Epithelial cell of proximal tubule (primary cell): ENCODE results near the gene USP21. TPM values are rescaled to one million over a fixed set of nuclear protein-coding genes. Genes with fewer than 3 reads are reported as not detected.
"Not testable (repeated sequence)": the region's sequence is repeated elsewhere in the genome, so short reads cannot be mapped to it uniquely, and the experiment has no call there.

Experiments
- DNase-seq: peaks from one replicate; pipeline ENCODE4 v3.0.0-alpha.2; 2011; ENCODE audit warnings: low read depth
- H3K4me3 ChIP-seq: 2 replicates; pipeline ENCODE4 v1.5.1; 2011; ENCODE audit warnings: low read depth, mild to moderate bottlenecking, low read length
- total RNA-seq: library from RNA; depleted of rRNA; stranded (reverse); fragments of >200 nt; gene quantifications from 2 replicates; pipeline ENCODE4 v1.2.3, GENCODE V29; 2015
- TF ChIP-seq, protein P1 (sequence below): conservative IDR thresholded peaks from 2 replicates; pipeline ENCODE4 v1.5.1; 2012; ENCODE audit warnings: low read depth, mild to moderate bottlenecking, low read length

Gene USP21, protein sequence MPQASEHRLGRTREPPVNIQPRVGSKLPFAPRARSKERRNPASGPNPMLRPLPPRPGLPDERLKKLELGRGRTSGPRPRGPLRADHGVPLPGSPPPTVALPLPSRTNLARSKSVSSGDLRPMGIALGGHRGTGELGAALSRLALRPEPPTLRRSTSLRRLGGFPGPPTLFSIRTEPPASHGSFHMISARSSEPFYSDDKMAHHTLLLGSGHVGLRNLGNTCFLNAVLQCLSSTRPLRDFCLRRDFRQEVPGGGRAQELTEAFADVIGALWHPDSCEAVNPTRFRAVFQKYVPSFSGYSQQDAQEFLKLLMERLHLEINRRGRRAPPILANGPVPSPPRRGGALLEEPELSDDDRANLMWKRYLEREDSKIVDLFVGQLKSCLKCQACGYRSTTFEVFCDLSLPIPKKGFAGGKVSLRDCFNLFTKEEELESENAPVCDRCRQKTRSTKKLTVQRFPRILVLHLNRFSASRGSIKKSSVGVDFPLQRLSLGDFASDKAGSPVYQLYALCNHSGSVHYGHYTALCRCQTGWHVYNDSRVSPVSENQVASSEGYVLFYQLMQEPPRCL
- total RNA-seq: 10.2 and 20.6 TPM in 2 replicates

DNA sequence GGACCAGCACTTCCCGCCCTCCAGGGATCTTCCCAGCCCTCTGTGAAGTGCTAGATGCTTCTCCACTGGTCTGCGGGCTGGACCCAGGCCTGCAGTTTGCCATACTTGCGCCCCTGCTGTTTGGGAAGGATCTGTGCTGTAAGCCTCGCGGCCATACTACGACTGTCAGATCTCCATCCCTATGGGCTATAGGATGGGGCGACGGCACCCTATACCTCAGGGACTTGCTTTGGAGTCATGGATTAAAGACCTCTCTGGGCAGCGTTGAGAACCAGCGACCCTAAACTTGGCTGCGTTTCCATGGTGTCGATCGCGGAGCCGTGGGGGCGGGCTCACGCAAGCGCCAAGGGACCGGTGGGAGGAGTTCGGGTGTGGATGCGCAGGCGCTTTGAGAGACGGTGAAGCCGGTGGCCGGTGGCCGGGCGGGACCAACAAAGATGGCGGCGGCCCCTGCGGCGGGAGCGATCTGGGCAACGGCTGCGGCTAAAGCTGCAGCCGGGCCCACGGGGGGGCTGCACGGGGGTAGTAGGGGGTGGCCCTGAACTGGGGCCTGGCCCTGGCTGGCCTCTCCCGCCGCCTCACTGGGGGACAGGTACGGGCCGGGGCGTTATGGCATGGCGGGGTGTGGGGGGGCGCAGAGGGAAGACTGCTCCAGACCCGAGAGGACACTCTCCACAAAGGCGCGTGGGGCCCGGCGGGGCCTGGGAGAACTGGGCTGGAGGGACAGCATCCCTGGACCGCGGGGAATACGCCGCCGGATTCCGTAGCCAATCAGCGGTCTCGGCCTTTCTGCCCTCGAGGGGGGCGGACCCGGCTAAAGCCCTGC, at the start of gene USP21:
USP21 (plus strand) TSS at position 414 of the 826 bp plus-strand sequence. CDS start 1,141 bp downstream, outside the sequence.
- peak within 1 kb of the TSS; percentile 75 for H3K4me3 ChIP-seq
- DNase-seq: peak; percentile 37
- TF ChIP-seq, protein P1, sequence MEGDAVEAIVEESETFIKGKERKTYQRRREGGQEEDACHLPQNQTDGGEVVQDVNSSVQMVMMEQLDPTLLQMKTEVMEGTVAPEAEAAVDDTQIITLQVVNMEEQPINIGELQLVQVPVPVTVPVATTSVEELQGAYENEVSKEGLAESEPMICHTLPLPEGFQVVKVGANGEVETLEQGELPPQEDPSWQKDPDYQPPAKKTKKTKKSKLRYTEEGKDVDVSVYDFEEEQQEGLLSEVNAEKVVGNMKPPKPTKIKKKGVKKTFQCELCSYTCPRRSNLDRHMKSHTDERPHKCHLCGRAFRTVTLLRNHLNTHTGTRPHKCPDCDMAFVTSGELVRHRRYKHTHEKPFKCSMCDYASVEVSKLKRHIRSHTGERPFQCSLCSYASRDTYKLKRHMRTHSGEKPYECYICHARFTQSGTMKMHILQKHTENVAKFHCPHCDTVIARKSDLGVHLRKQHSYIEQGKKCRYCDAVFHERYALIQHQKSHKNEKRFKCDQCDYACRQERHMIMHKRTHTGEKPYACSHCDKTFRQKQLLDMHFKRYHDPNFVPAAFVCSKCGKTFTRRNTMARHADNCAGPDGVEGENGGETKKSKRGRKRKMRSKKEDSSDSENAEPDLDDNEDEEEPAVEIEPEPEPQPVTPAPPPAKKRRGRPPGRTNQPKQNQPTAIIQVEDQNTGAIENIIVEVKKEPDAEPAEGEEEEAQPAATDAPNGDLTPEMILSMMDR: peak; percentile 46

DNA sequence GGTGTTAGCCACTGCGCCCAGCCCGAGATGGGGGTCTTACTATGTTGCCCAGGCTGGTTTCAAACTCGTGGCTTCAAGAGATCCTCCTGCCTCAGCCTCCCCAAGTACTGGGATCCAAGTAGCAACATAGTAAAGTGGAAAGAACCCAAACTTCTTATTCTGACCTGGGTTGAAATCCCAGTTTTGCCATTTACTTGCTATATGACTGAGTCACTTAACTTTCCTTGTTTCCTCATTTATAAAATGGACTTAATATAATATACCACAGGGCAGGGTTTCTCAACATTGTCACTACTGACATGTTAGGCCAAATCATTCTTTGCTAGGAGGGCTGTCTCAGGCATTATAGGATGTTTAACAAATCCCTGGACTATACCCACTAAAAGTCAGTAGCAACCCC, 48.2 kb upstream of the USP21 start:
- H3K4me3 ChIP-seq: no peak overlapping the region
- TF ChIP-seq, protein P1: no peak
- no peak for DNase-seq

DNA sequence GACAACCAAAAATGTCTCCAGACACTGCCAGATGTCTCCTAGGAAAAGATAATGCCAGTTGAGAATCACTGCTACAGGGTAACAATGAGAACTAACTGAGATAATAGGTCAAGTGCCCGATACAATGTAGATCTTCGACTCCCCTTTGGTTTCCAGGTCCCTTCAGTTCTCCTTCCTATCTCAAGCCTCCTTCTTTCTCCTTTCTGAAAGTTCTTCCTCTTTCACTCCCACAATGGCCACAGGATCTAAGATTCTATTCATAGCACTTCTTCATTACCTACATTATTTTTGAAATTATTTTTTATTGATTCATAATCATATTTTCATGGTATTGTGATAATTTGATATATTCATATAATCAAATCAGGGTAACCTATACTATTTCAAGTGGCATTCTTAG, 47.8 kb upstream of the USP21 start:
- DNase-seq: no peak
- H3K4me3 ChIP-seq: no peak overlapping the region
- TF ChIP-seq, protein P1: no peak

DNA sequence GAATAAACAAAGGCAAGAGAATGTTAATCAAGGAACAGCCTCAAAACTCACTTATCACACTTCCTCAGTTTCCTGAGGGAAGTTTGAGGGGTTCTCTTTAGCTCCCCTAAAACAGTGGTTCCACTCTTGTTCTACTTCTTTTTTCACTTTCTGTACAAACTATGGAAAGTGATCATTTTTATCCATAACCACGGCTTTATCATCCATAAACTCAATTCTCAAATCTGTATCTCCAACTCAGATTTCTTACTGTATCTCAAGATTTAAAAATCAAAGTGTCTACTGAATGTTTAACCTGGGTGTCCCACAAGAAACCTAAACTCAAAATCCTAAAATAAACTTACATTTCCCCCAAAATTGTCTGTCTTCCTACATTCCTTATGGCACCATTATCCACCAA, 45.4 kb upstream of the USP21 start:
- TF ChIP-seq, protein P1: no peak
- DNase-seq: no peak
- no peak overlapping the region for H3K4me3 ChIP-seq

DNA sequence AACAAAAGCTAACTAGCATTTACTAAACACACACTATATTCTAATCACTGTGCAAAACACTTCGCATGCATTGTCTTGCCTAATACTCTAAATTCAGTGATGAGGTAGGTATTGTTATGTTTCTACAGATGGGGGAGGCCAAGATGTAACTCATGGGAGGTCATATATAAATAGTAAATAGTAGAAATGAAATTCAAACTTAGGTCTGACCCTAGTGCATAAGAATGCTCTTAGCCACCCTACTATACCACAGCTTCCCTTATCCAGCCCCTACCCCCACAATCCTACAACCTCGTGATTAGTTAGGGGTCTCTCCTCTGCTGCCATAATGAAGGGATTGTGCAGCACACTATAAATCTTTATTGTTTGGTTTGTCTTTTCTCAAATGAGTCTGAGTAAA, 44.7 kb upstream of the USP21 start:
- DNase-seq: no peak
- H3K4me3 ChIP-seq: no peak overlapping the region
- TF ChIP-seq, protein P1: no peak

DNA sequence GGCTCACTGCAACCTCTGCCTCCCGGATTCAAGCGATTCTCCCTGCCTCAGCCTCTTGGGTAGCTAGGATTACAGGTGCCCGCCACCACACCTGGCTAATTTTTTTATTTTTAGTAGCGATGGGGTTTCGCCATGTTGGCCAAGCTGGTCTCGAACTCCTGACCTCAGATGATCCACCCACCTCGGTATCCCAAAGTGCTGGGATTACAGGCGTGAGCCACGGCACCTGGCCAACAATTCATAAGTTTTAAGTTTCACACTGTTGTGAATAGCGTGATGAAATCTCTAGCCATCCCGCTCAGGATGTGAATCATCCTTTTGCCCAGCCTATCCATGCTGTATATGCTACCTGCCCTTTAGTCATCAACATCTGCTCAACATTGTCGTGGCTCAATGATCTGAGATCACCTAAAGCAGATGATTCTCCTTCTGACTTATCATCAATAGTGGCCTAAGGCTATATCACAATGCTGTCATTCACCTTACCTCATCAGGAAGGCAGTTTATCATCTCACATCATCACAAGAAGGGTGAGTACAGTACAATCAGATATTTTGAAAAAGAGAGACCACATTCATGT, 44.1 kb upstream of the USP21 start:
- H3K4me3 ChIP-seq: no peak overlapping the region
- peak; percentile 86 for DNase-seq
- TF ChIP-seq, protein P1: no peak

DNA sequence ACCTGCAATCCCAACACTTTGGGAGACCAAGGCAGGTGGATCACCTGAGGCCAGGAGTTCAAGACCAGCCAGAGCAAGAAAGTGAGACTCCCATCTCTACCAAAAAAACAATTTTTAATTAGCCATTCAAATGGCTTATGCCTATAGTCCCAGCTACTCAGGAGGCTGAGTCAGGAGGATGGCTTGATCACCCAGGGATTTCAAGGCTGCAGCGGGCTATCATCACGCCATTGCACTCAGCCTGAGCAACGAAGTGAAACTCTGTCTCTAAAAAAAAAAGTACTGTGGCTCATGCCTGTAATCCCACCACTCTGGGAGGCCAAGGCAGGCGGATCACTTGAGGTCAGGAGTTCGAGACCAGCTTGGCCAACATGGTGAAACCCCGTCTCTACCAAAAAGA, 43.3 kb upstream of the USP21 start:
- not testable (repeated sequence) for H3K4me3 ChIP-seq

More for the DNA sequence above, 43.3 kb upstream of the USP21 start:
- not testable (repeated sequence) for DNase-seq
